ENCODE data around the gene TRIM5.

- TF ChIP-seq CTCF (conservative IDR thresholded peaks at IDR 0.05; ENCODE audit: low read depth, low read length) = no peak
- TF ChIP-seq EZH2 (IDR thresholded peaks at IDR 0.05; ENCODE audit: borderline replicate concordance, low read depth, low read length, poor library complexity, severe bottlenecking) = no peak
These were observed 18.5 kb downstream of the TRIM5 start for GRCh38 chr11:5666402-5666793.
